HepG2 (cell line): ENCODE measurements around the gene INPP1. TPM values are rescaled to one million over a fixed set of nuclear protein-coding genes. Genes with fewer than 3 reads are reported as not detected.

ENCODE experiments used
- ATAD3A ChIP-seq: sonication (generic); formaldehyde crosslinking; IDR thresholded peaks from 2 replicates; pipeline ENCODE4 v1.4.0; 2020; ENCODE audit warnings: missing genetic modification reagents
- HOXD1 ChIP-seq: sonication (generic); formaldehyde crosslinking; IDR thresholded peaks from 2 replicates; pipeline ENCODE4 v1.5.0; 2020; ENCODE audit warnings: missing genetic modification reagents
- MEIS1 ChIP-seq: sonication (generic); formaldehyde crosslinking; IDR thresholded peaks from 2 replicates; pipeline ENCODE4 v1.9.0; 2021; ENCODE audit warnings: mild to moderate bottlenecking, missing genetic modification reagents, moderate library complexity, borderline replicate concordance
- PRMT3 ChIP-seq: sonication (generic); formaldehyde crosslinking; IDR thresholded peaks from 2 replicates; pipeline ENCODE4 v1.8.1; 2022; ENCODE audit warnings: low read depth, mild to moderate bottlenecking, moderate library complexity, missing genetic modification reagents, borderline replicate concordance
- RAD21 ChIP-seq: fragments of 450-650 bp; formaldehyde crosslinking; IDR thresholded peaks from 2 replicates; pipeline ENCODE4 v1.5.0; 2020; ENCODE audit warnings: mild to moderate bottlenecking
- REXO4 ChIP-seq: sonication (generic); formaldehyde crosslinking; IDR thresholded peaks from 2 replicates; pipeline ENCODE4 v1.8.0; 2022; ENCODE audit warnings: missing genetic modification reagents, mild to moderate bottlenecking, borderline replicate concordance
- SMAD1 ChIP-seq: sonication (generic); formaldehyde crosslinking; IDR thresholded peaks from 2 replicates; pipeline ENCODE4 v1.4.0; 2020; ENCODE audit warnings: missing genetic modification reagents, low read depth, mild to moderate bottlenecking, borderline replicate concordance
- SP4 ChIP-seq: sonication (generic); formaldehyde crosslinking; IDR thresholded peaks from 2 replicates; pipeline ENCODE4 v1.8.1; 2023; ENCODE audit warnings: mild to moderate bottlenecking, missing genetic modification reagents
- ZNF335 ChIP-seq: sonication (generic); formaldehyde crosslinking; IDR thresholded peaks from 2 replicates; pipeline ENCODE4 v1.4.0; 2020; ENCODE audit warnings: missing genetic modification reagents
- ZNF589 ChIP-seq: sonication (generic); formaldehyde crosslinking; conservative IDR thresholded peaks from 2 replicates; pipeline ENCODE4 v1.8.0; 2022; ENCODE audit warnings: mild to moderate bottlenecking, moderate library complexity, missing genetic modification reagents
- ZNF747 ChIP-seq: sonication (generic); formaldehyde crosslinking; IDR thresholded peaks from 2 replicates; pipeline ENCODE4 v1.8.1; 2023; ENCODE audit warnings: missing genetic modification reagents, mild to moderate bottlenecking, borderline replicate concordance
- ZNF891 ChIP-seq: sonication (generic); formaldehyde crosslinking; IDR thresholded peaks from 2 replicates; pipeline ENCODE4 v1.5.0; 2020; ENCODE audit warnings: mild to moderate bottlenecking, missing genetic modification reagents
- polyA plus RNA-seq, 8 experiments: library from polyadenylated mRNA; depleted of rRNA in 3 of 8; stranded (reverse) in 7 of 8; unstranded in 1 of 8; fragments of >200 nt; fragmentation: Illumina TruSeq in 4 of 8; extraction: Trizol in 4 of 8; gene quantifications; 2 replicates each; pipeline versions ENCODE4 v1.2.1 to v1.2.3, GENCODE V29; 2011 to 2016; ENCODE audit warnings: low read depth in 4 of 8, missing spikeins in 1 of 8, mixed read lengths in 1 of 8; ENCODE audit not compliant: insufficient read depth in 1 of 8
- total RNA-seq, 5 experiments: library from RNA; depleted of rRNA; stranded (reverse); fragments of >200 nt; fragmentation: Illumina TruSeq; extraction: Trizol; gene quantifications; 2 replicates each; pipeline ENCODE4 v1.2.3, GENCODE V29; 2016; ENCODE audit warnings: low read depth in 1 of 5
- TF ChIP-seq, protein P1 (sequence below): sonication (generic); formaldehyde crosslinking; IDR thresholded peaks from 2 replicates; pipeline ENCODE4 v1.9.0; 2022; ENCODE audit warnings: missing genetic modification reagents, mild to moderate bottlenecking, borderline replicate concordance
- TF ChIP-seq, protein P2 (sequence below): fragments of 450-650 bp; IDR thresholded peaks from 2 replicates; pipeline ENCODE4 v1.6.1; 2017; ENCODE audit warnings: mild to moderate bottlenecking
- TF ChIP-seq, protein P3 (sequence below), 2 experiments: sonication (generic) in 1 of 2; formaldehyde crosslinking in 1 of 2; IDR thresholded peaks; 2 replicates each; pipeline versions ENCODE4 v1.4.0 to v1.6.1; 2016 to 2020; ENCODE audit warnings: borderline replicate concordance in 1 of 2, low read depth in 1 of 2, mild to moderate bottlenecking in 1 of 2, missing genetic modification reagents in 1 of 2
- TF ChIP-seq, protein P4 (sequence below): sonication (generic); formaldehyde crosslinking; IDR thresholded peaks from 2 replicates; pipeline ENCODE4 v1.8.1; 2023; ENCODE audit warnings: mild to moderate bottlenecking, inconsistent platforms, moderate library complexity, missing genetic modification reagents, borderline replicate concordance

The INPP1 gene
- total and polyA plus RNA-seq, 2 of the 13 experiments (the other 11 are each of a cell fraction or from before 2014, with no cell fraction given), result 10.0 to 13.3 TPM

DNA sequence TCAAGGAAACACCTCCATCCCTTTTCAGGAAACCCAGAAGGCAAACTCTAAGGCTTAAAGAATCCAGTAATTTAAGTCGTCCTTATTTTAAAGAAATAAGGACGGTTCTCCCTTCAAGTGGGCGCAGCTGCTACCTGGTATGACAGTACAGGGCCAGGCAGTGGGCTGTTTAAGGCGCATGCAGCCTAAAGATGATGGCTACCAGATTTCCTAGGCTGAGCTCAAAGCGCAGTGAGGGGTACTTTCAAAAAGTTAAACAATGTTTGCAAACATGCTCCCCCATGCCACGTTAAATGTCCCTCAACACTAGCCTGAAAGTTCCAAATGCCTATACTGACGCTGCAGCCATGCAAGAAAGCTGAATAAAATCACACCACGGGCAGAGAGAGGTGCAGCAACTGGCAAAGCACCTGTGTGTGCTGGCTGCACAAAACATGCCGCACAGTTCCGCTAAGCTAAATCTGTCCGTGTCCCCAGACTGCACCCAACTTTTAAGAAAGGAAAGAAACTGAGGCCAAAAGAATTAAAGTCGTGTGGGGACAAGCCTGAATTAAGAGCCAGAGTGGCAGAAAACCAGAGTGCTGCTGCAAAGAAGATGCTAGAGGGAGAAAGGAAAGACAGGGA is 24.3 kb upstream of the INPP1 start (continued):
- no peak for TF ChIP-seq SMAD1 (CRISPR knock-in tag)
- TF ChIP-seq ZNF589 (CRISPR knock-in tag), result 0 out of 2 replicates have a peak, but pooled peaks have one; percentile 6
- peak; percentile 7; the same call in 1 of the 2 replicates for TF ChIP-seq ZNF891 (CRISPR knock-in tag)
- TF ChIP-seq MEIS1 (CRISPR knock-in tag), result no peak
- no peak for TF ChIP-seq RAD21 (CRISPR knock-in tag)
- no peak for TF ChIP-seq ATAD3A (CRISPR knock-in tag)
- TF ChIP-seq, protein P1, sequence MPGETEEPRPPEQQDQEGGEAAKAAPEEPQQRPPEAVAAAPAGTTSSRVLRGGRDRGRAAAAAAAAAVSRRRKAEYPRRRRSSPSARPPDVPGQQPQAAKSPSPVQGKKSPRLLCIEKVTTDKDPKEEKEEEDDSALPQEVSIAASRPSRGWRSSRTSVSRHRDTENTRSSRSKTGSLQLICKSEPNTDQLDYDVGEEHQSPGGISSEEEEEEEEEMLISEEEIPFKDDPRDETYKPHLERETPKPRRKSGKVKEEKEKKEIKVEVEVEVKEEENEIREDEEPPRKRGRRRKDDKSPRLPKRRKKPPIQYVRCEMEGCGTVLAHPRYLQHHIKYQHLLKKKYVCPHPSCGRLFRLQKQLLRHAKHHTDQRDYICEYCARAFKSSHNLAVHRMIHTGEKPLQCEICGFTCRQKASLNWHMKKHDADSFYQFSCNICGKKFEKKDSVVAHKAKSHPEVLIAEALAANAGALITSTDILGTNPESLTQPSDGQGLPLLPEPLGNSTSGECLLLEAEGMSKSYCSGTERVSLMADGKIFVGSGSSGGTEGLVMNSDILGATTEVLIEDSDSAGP, result no peak
- TF ChIP-seq REXO4 (CRISPR knock-in tag), result no peak
- no peak for TF ChIP-seq HOXD1 (CRISPR knock-in tag)
- no peak for TF ChIP-seq SP4 (CRISPR knock-in tag)
- TF ChIP-seq, protein P2, sequence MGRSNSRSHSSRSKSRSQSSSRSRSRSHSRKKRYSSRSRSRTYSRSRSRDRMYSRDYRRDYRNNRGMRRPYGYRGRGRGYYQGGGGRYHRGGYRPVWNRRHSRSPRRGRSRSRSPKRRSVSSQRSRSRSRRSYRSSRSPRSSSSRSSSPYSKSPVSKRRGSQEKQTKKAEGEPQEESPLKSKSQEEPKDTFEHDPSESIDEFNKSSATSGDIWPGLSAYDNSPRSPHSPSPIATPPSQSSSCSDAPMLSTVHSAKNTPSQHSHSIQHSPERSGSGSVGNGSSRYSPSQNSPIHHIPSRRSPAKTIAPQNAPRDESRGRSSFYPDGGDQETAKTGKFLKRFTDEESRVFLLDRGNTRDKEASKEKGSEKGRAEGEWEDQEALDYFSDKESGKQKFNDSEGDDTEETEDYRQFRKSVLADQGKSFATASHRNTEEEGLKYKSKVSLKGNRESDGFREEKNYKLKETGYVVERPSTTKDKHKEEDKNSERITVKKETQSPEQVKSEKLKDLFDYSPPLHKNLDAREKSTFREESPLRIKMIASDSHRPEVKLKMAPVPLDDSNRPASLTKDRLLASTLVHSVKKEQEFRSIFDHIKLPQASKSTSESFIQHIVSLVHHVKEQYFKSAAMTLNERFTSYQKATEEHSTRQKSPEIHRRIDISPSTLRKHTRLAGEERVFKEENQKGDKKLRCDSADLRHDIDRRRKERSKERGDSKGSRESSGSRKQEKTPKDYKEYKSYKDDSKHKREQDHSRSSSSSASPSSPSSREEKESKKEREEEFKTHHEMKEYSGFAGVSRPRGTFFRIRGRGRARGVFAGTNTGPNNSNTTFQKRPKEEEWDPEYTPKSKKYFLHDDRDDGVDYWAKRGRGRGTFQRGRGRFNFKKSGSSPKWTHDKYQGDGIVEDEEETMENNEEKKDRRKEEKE, result no peak
- no peak for TF ChIP-seq ZNF747
- no peak for TF ChIP-seq PRMT3 (CRISPR knock-in tag)
- TF ChIP-seq, protein P3, sequence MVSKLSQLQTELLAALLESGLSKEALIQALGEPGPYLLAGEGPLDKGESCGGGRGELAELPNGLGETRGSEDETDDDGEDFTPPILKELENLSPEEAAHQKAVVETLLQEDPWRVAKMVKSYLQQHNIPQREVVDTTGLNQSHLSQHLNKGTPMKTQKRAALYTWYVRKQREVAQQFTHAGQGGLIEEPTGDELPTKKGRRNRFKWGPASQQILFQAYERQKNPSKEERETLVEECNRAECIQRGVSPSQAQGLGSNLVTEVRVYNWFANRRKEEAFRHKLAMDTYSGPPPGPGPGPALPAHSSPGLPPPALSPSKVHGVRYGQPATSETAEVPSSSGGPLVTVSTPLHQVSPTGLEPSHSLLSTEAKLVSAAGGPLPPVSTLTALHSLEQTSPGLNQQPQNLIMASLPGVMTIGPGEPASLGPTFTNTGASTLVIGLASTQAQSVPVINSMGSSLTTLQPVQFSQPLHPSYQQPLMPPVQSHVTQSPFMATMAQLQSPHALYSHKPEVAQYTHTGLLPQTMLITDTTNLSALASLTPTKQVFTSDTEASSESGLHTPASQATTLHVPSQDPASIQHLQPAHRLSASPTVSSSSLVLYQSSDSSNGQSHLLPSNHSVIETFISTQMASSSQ (IDR thresholded peaks at IDR 0.05; ENCODE audit: low read depth), result no peak
- TF ChIP-seq, protein P3 (CRISPR knock-in tag; IDR thresholded peaks at IDR 0.05; ENCODE audit: borderline replicate concordance), result no peak
- TF ChIP-seq ZNF335 (CRISPR knock-in tag), result no peak
- TF ChIP-seq, protein P4, sequence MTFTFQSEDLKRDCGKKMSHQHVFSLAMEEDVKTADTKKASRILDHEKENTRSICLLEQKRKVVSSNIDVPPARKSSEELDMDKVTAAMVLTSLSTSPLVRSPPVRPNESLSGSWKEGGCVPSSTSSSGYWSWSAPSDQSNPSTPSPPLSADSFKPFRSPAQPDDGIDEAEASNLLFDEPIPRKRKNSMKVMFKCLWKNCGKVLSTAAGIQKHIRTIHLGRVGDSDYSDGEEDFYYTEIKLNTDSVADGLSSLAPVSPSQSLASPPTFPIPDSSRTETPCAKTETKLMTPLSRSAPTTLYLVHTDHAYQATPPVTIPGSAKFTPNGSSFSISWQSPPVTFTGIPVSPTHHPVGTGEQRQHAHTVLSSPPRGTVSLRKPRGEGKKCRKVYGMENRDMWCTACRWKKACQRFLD, result 0 out of 2 replicates have a peak, but pooled peaks have one; percentile 10
